Karpas-422 (cell line): Measurements from ENCODE around the gene TTLL9. TPM values are rescaled to one million over a fixed set of nuclear protein-coding genes. Genes with fewer than 3 reads are reported as not detected.

ENCODE experiments used
- DNase-seq: peaks from one replicate; pipeline ENCODE4 v3.0.0-alpha.2; 2015
- H2AFZ ChIP-seq: fragments of 200-600 bp; sonication (generic); 2 replicates; pipeline ENCODE4 v1.6.1; 2014; ENCODE audit warnings: antibody characterized with exemption, low read length, mixed read lengths
- H3K27ac ChIP-seq: fragments of 200-600 bp; sonication (generic); 2 replicates; pipeline ENCODE4 v1.5.1; 2014; ENCODE audit warnings: mild to moderate bottlenecking, low read length, moderate library complexity
- H3K27me3 ChIP-seq: fragments of 200-600 bp; sonication (generic); 2 replicates; pipeline ENCODE4 v1.6.1; 2014; ENCODE audit warnings: low read length, mixed read lengths
- H3K36me3 ChIP-seq: fragments of 200-600 bp; sonication (generic); 2 replicates; pipeline ENCODE4 v1.6.1; 2014; ENCODE audit warnings: low read length, mixed read lengths; ENCODE audit not compliant: insufficient read depth
- H3K4me1 ChIP-seq: fragments of 200-600 bp; sonication (generic); 2 replicates; pipeline ENCODE4 v1.6.1; 2014; ENCODE audit warnings: mild to moderate bottlenecking, low read length, mixed read lengths
- H3K4me2 ChIP-seq: fragments of 200-600 bp; sonication (generic); 2 replicates; pipeline ENCODE4 v1.6.1; 2014; ENCODE audit warnings: low read length, low read depth, mild to moderate bottlenecking; ENCODE audit not compliant: poor library complexity, severe bottlenecking
- H3K4me3 ChIP-seq: fragments of 200-600 bp; sonication (generic); 2 replicates; pipeline ENCODE4 v1.5.1; 2014; ENCODE audit warnings: mild to moderate bottlenecking, antibody characterized with exemption, low read length, mixed read lengths
- H3K79me2 ChIP-seq: fragments of 200-600 bp; sonication (generic); 2 replicates; pipeline ENCODE4 v1.6.1; 2014; ENCODE audit warnings: mild to moderate bottlenecking, low read length, mixed read lengths
- H3K9ac ChIP-seq: fragments of 200-600 bp; sonication (generic); 2 replicates; pipeline ENCODE4 v1.6.0; 2014; ENCODE audit warnings: low read length
- H3K9me2 ChIP-seq: fragments of 200-600 bp; sonication (generic), shearing (Covaris generic); replicated peaks from 2 replicates; pipeline ENCODE4 v1.6.0; 2014; ENCODE audit warnings: mild to moderate bottlenecking, low read length, moderate library complexity; ENCODE audit not compliant: insufficient read depth
- H3K9me3 ChIP-seq: fragments of 300-700, 200-600 bp; sonication (generic); 2 replicates; pipeline ENCODE4 v1.6.1; 2014; ENCODE audit warnings: low read length, mixed read lengths
- H4K20me1 ChIP-seq: fragments of 200-600 bp; sonication (generic); 2 replicates; pipeline ENCODE4 v1.6.1; 2014; ENCODE audit warnings: mild to moderate bottlenecking, antibody characterized with exemption, low read length, low read depth; ENCODE audit not compliant: insufficient read depth
- small RNA-seq: library from RNA; depleted of rRNA; stranded (forward); fragments of <200 nt; gene quantifications from one replicate; pipeline ENCODE3, GENCODE V24; 2014
- total RNA-seq: library from RNA; depleted of rRNA; stranded (reverse); fragments of >200 nt; shearing (Covaris generic); gene quantifications from 2 replicates; pipeline ENCODE4 v1.2.3, GENCODE V29; 2014; ENCODE audit warnings: low replicate concordance; rRNA removed

Gene TTLL9
- total RNA-seq, 1 experiment from 2014 or later = not detected

- Histone ChIP-seq H3K9me3 (no peaks in the 10 kb centered on the region), H3K27ac (no peak overlapping the region), H3K4me3 (no peak overlapping the region), H3K4me1 (no peaks in the 10 kb centered on the region), H3K36me3 (no peaks in the 10 kb centered on the region), H3K9ac (no peak overlapping the region), H3K27me3 (no peaks in the 10 kb centered on the region), H3K4me2 (no peak overlapping the region), H3K79me2 (no peaks in the 10 kb centered on the region), H4K20me1 (no peaks in the 10 kb centered on the region), H3K9me2 (no peaks in the 10 kb centered on the region), H2AFZ (no peak overlapping the region)
- DNase-seq = no peak
Measured at GRCh38 chr20:31987744-31988143, 117.3 kb downstream of the TTLL9 start.

- no peak for DNase-seq
- no peaks in the 10 kb centered on the region for H3K36me3 ChIP-seq
Measured at GRCh38 chr20:31988430-31989015, 118.1 kb downstream of the TTLL9 start.

GRCh38 chr20:31989030-31989645 lies 118.7 kb downstream of the TTLL9 start:
- Histone ChIP-seq H3K27ac (no peak overlapping the region), H4K20me1 (no peaks in the 10 kb centered on the region), H3K79me2 (no peaks in the 10 kb centered on the region), H3K4me2 (no peak overlapping the region), H3K27me3 (no peaks in the 10 kb centered on the region), H3K4me1 (no peaks in the 10 kb centered on the region), H3K9ac (no peak overlapping the region), H3K4me3 (no peak overlapping the region), H3K9me3 (no peaks in the 10 kb centered on the region), H2AFZ (no peak overlapping the region), H3K36me3 (no peaks in the 10 kb centered on the region), H3K9me2 (no peaks in the 10 kb centered on the region)
- DNase-seq = no peak

More at GRCh38 chr20:31988430-31989015, 118.1 kb downstream of the TTLL9 start:
- Histone ChIP-seq H4K20me1 (no peaks in the 10 kb centered on the region), H3K4me3 (no peak overlapping the region), H3K79me2 (no peaks in the 10 kb centered on the region), H3K27me3 (no peaks in the 10 kb centered on the region), H3K9me2 (no peaks in the 10 kb centered on the region), H3K4me2 (no peak overlapping the region), H3K9me3 (no peaks in the 10 kb centered on the region), H2AFZ (no peak overlapping the region), H3K4me1 (no peaks in the 10 kb centered on the region), H3K27ac (no peak overlapping the region), H3K9ac (no peak overlapping the region)

- Histone ChIP-seq H3K9me2 (no peaks in the 10 kb centered on the region), H3K36me3 (no peaks in the 10 kb centered on the region), H3K79me2 (no peaks in the 10 kb centered on the region), H4K20me1 (no peaks in the 10 kb centered on the region), H3K9me3 (no peaks in the 10 kb centered on the region), H3K4me1 (no peaks in the 10 kb centered on the region), H3K9ac (no peak overlapping the region), H3K4me2 (no peak overlapping the region), H3K27ac (no peak overlapping the region), H2AFZ (no peak overlapping the region), H3K4me3 (no peak overlapping the region), H3K27me3 (no peaks in the 10 kb centered on the region)
- DNase-seq = no peak
Measured at GRCh38 chr20:31990641-31991338, 120.4 kb downstream of the TTLL9 start.

GRCh38 chr20:31991339-31991705 lies 120.9 kb downstream of the TTLL9 start:
- Histone ChIP-seq H3K9me3 (no peaks in the 10 kb centered on the region), H3K27me3 (no peaks in the 10 kb centered on the region)
- no peak for DNase-seq

GRCh38 chr20:31992086-31992485 lies 121.7 kb downstream of the TTLL9 start:
- H3K4me2 ChIP-seq = no peak overlapping the region

More at GRCh38 chr20:31991339-31991705, 120.9 kb downstream of the TTLL9 start:
- H3K9ac ChIP-seq = no peak overlapping the region
- no peaks in the 10 kb centered on the region for H3K4me1 ChIP-seq
- H2AFZ ChIP-seq = no peak overlapping the region
- H3K36me3 ChIP-seq = no peaks in the 10 kb centered on the region
- no peaks in the 10 kb centered on the region for H3K9me2 ChIP-seq
- H3K4me2 ChIP-seq = no peak overlapping the region
- H3K4me3 ChIP-seq = no peak overlapping the region
- no peaks in the 10 kb centered on the region for H4K20me1 ChIP-seq
- no peaks in the 10 kb centered on the region for H3K79me2 ChIP-seq
- H3K27ac ChIP-seq = no peak overlapping the region

More at GRCh38 chr20:31992086-31992485, 121.7 kb downstream of the TTLL9 start:
- H3K9me3 ChIP-seq = no peaks in the 10 kb centered on the region
- no peaks in the 10 kb centered on the region for H3K9me2 ChIP-seq
- H3K4me3 ChIP-seq = no peak overlapping the region
- H3K4me1 ChIP-seq = no peaks in the 10 kb centered on the region
- no peaks in the 10 kb centered on the region for H3K79me2 ChIP-seq
- no peak overlapping the region for H3K9ac ChIP-seq
- no peak overlapping the region for H2AFZ ChIP-seq
- no peak for DNase-seq
- no peaks in the 10 kb centered on the region for H3K27me3 ChIP-seq
- H3K36me3 ChIP-seq = no peaks in the 10 kb centered on the region
- no peak overlapping the region for H3K27ac ChIP-seq
- H4K20me1 ChIP-seq = no peaks in the 10 kb centered on the region

Small RNA genes lying within 50 kb of the gene (small RNA-seq; reads per million reads assigned to genes)
- gene RNU1-94P = not detected

Other genes starting within 250 kb of the TTLL9 start
- gene COX4I2, start 232.7 kb upstream of the TTLL9 start, total RNA-seq = not detected in 2 replicates
- gene BCL2L1, start 147.8 kb upstream of the TTLL9 start, total RNA-seq = 41.0 and 56.1 TPM in 2 replicates
- gene TPX2, start 131.3 kb upstream of the TTLL9 start, total RNA-seq = 54.0 and 55.5 TPM in 2 replicates
- 0.22 TPM in 2 replicates for gene MYLK2, start 51.3 kb upstream of the TTLL9 start, total RNA-seq
- not detected in 2 replicates for gene FOXS1, start 25.0 kb upstream of the TTLL9 start, total RNA-seq
- not detected in 2 replicates for gene DUSP15, start 107 bp upstream of the TTLL9 start, total RNA-seq
- gene PDRG1, start 81.4 kb downstream of the TTLL9 start, total RNA-seq = 5.7 and 10.7 TPM in 2 replicates
- gene XKR7, start 97.5 kb downstream of the TTLL9 start, total RNA-seq = under 0.01 TPM in 1 of 2 replicates, not detected in the other
- 0.36 and 0.78 TPM in 2 replicates for gene CCM2L, start 139.8 kb downstream of the TTLL9 start, total RNA-seq
- 16.9 and 22.5 TPM in 2 replicates for gene HCK, start 181.6 kb downstream of the TTLL9 start, total RNA-seq
- gene TM9SF4, start 239.1 kb downstream of the TTLL9 start, total RNA-seq = 22.5 and 25.0 TPM in 2 replicates